IPS-11a (cell line): ENCODE measurements around the gene LRRC4C.

Experiments
- H3K4me3 ChIP-seq: one replicate; pipeline ENCODE4 v1.5.1; 2013; ENCODE audit warnings: low read depth, low read length, control low read depth

Gene LRRC4C

GRCh38 chr11:40391679-40392078, 1067.8 kb downstream of the LRRC4C start:
- H3K4me3 ChIP-seq = no peak overlapping the region

GRCh38 chr11:40388097-40388818, 1071.2 kb downstream of the LRRC4C start:
- H3K4me3 ChIP-seq = no peak overlapping the region

- no peak overlapping the region for H3K4me3 ChIP-seq
These were observed 1072.0 kb downstream of the LRRC4C start for GRCh38 chr11:40387240-40387980.

- H3K4me3 ChIP-seq = no peak overlapping the region
These were observed 1074.5 kb downstream of the LRRC4C start for GRCh38 chr11:40384991-40385390.

- no peak overlapping the region for H3K4me3 ChIP-seq
These were observed 1078.0 kb downstream of the LRRC4C start for GRCh38 chr11:40381481-40381880.

- H3K4me3 ChIP-seq = no peak overlapping the region
These were observed 1078.6 kb downstream of the LRRC4C start for GRCh38 chr11:40380835-40381234.

GRCh38 chr11:40376331-40376730, 1083.1 kb downstream of the LRRC4C start:
- no peak overlapping the region for H3K4me3 ChIP-seq

- no peak overlapping the region for H3K4me3 ChIP-seq
These were observed 1088.4 kb downstream of the LRRC4C start for GRCh38 chr11:40370821-40371616.

- no peak overlapping the region for H3K4me3 ChIP-seq
These were observed 1099.2 kb downstream of the LRRC4C start for GRCh38 chr11:40360206-40360798.

GRCh38 chr11:40354121-40354520, 1105.3 kb downstream of the LRRC4C start:
- no peak overlapping the region for H3K4me3 ChIP-seq

GRCh38 chr11:40340911-40341310, 1118.5 kb downstream of the LRRC4C start:
- H3K4me3 ChIP-seq = no peak overlapping the region

- H3K4me3 ChIP-seq = no peak overlapping the region
These were observed 1120.7 kb downstream of the LRRC4C start for GRCh38 chr11:40338739-40339138.

GRCh38 chr11:40338062-40338461, 1121.4 kb downstream of the LRRC4C start:
- H3K4me3 ChIP-seq = no peak overlapping the region

- no peak overlapping the region for H3K4me3 ChIP-seq
These were observed 1122.3 kb downstream of the LRRC4C start for GRCh38 chr11:40337118-40337517.

GRCh38 chr11:40328890-40329614, 1130.4 kb downstream of the LRRC4C start:
- H3K4me3 ChIP-seq = no peak overlapping the region

GRCh38 chr11:40323241-40323640, 1136.2 kb downstream of the LRRC4C start:
- no peak overlapping the region for H3K4me3 ChIP-seq

GRCh38 chr11:40321537-40321936, 1137.9 kb downstream of the LRRC4C start:
- no peak overlapping the region for H3K4me3 ChIP-seq

- H3K4me3 ChIP-seq = no peak overlapping the region
These were observed 1143.3 kb downstream of the LRRC4C start for GRCh38 chr11:40316171-40316570.

GRCh38 chr11:40315122-40315521, 1144.3 kb downstream of the LRRC4C start:
- H3K4me3 ChIP-seq = no peak overlapping the region

- H3K4me3 ChIP-seq = no peak overlapping the region
These were observed 1145.1 kb downstream of the LRRC4C start for GRCh38 chr11:40314327-40314726.
